GM19240 (cell line): ENCODE measurements around the gene FLYWCH1.
A peak's percentile ranks its signal among the peaks of the same experiment; 100 is the strongest.

Experiments
- DNase-seq: peaks from one replicate; pipeline ENCODE4 v3.0.0; 2011; ENCODE audit warnings: low spot score; ENCODE audit not compliant: insufficient read length

The FLYWCH1 gene

DNA sequence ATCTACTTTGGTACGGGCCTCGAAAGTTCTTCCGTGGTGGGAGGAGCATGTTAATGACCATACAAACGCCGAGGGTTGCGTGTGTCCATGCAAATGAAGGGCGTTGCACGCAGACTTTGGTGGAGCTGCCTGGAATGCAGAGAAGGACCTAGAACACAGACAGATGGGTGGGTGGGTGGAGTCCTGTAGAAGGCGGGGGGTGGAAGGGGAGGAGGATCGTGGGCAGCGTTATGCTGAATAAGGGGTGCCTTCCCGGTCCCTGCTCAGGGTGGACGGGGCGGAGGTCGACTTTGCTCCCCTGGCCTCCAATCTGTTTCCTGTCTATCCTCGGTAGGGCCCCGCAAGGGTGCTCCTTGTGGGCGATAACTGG is 56.6 kb downstream of the FLYWCH1 start:
- DNase-seq, result no peak

DNA sequence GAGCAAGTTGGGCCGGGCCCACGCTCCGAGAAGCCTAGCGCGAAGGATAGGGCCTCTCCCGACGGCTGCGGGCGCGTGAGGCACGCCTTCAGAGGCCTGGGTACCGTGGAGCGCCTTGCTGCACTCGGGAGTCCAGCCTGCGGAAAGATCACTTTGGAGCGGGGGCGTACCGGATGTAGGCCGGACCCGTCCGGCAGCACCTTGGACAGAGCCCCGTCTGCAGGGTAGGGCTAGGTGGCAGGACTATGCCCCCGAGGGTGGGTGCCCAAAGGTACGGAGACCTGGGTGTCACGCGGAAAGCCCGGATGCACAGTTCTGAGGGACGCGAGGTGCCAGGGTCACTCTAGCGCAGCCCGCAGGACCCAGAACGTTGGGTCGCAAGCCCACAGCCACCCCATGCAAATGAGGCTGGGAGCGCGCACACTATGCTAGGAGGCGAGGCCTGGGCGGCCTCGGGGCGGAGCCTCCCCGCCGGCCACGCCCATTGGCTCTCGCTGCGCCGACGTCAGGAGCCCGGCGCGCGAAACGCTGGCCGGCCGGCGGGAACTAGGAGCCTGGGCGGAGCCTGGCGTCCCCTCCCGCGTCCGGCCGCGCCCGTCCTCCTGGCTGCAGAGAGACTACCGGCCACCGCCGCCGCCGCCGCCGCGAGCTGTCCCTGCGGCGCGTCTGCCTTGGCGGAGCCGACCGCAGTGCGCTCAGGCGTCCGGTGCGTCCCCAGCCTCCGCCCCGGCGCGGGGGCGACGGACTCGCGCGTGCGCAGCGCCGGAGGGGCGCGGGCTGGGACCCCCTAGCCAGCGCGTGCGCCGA is 57.2 kb downstream of the FLYWCH1 start, which contains the start of gene PAQR4:
Gene PAQR4 (plus strand): TSS at position 611 of the 807 bp plus-strand sequence. CDS start 327 bp downstream, outside the sequence.
- DNase-seq, result peak; percentile 94

DNA sequence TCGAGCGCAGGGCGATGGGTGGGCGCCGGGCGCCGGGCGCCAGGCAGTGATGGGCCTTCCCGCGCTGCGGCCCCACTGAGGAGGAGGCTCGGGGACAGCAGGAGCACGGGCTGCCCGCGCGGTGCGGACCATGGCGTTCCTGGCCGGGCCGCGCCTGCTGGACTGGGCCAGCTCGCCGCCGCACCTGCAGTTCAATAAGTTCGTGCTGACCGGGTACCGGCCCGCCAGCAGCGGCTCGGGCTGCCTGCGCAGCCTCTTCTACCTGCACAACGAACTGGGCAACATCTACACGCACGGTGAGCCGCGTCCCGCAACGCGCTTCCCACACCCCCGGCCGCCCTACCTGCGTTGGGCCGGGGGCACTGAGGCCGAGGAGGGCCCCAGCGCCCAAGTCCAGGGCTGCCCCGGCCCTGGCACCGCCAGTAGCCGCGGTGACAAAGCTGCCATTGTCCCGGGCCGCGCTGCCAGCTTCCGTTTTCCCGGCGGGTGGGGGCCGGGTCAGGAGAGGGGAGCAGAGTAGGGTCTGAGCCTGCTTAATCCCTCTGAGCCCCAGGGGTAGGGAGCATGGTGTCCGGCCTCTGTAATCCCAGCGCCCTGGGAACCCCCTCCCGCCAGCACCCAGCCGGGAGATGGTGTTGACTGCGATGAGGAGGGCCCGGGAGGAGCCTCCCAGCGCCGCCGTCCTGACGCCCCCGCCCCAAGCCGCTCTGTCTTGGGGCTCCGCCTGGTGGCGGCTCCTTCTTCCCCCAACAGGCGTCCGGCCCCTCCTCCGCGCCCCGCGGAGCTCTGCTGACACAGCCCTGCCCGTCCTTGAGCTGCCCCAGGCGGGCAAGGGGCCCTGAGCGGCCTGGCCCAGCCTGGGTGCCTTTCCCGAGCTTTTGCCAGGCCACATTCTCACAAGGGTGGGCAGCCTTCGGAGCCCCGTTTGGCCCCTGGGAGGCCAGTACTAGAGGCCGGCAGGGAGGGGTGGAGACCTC is 58.1 kb downstream of the FLYWCH1 start:
- DNase-seq, result peak; percentile 70

DNA sequence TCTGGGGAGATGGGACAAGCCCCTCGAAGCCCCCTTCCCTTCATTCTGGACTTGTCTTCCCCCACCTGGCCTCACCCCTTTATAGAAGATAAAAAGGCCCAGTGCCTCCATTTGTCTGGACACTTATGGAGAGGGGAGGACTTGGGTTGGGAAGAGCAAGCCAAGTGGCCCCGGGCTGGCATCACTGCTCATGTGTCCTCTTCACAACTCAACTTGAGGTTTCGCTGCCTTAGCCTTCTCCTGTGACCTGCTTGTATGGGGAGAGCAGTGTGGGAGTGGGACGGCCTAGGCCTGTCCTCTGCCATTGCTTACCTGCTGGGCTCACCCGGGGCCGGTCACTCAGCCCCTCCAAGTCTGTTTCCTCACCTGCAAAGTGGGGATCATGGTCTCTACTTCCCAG is 58.8 kb downstream of the FLYWCH1 start:
- DNase-seq, result no peak

DNA sequence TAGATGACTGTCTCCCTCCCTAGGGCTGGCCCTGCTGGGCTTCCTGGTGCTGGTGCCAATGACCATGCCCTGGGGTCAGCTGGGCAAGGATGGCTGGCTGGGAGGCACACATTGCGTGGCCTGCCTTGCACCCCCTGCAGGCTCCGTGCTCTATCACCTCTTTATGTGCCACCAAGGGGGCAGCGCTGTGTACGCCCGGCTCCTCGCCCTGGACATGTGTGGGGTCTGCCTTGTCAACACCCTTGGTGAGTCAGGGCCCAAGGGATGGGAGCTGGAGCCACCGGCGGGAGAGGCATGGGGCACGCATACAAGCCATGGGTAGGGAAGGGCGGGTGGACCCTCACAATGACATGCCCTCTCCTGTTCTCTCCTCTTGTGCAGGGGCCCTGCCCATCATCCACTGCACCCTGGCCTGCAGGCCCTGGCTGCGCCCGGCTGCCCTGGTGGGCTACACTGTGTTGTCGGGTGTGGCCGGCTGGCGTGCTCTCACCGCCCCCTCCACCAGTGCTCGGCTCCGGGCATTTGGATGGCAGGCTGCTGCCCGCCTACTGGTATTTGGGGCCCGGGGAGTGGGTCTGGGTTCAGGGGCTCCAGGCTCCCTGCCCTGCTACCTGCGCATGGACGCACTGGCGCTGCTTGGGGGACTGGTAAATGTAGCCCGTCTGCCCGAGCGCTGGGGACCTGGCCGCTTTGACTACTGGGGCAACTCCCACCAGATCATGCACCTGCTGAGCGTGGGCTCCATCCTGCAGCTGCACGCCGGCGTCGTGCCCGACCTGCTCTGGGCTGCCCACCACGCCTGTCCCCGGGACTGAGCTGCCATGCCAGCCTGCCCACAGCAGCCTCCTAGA is 59.6 kb downstream of the FLYWCH1 start:
- DNase-seq, result no peak

DNA sequence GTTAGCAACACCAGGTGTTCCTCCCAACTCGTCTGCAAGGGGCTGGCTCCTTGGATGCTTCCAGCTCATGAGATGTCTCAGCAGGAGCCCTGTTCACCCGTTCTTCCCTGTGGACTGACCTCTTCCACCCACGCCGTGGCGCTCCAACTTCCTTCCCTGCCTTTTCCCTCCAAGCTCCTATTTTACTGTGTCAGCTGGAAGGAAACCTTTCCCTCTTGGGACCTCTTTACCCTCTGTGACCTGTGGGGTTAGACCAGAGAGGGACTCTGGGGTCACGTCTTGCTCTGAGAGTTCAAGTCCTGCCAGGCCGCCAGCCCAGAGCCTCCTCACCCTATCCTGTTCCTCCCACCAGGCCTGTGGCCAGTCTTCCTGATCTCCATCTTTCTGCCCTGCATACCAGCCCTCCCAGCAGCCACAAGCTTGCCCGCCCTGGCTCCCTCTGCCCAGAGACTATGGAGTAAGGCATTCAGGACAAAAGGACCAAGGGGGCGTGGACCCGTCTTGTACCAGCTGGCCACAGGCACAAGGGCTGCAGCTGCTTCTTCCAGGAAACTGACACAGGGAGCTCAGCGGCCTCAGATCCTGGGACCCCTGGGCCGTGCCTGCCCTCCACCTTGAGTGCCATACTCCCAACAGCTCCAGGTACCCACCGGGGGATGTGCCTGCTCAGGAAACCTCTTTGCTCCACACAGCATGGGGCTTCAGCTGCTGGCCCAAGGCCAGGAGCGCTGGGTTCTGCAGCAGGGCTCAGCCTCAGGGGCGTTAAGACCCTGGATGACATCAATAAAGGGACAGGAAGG is 60.5 kb downstream of the FLYWCH1 start:
- no peak for DNase-seq

DNA sequence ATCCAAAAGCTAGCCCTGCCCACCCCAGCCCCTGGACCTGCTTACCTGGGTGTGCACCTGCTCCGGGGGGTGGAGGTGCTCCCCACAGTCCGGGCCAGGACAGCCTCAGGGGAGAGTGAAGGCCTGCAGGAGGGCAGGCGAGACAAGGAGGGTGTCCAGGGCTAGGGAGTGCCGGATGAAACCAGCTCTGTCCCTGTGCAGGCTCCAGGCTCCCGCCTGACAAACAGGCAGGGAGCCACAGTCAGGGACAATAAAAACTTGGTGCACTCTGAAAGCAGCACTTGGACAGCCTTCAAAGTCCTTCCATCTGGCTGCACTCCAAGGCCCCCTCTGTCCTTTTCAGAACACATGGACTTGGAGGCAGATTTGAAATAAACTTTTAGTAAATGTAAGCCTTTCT is 61.4 kb downstream of the FLYWCH1 start:
- DNase-seq, result no peak

DNA sequence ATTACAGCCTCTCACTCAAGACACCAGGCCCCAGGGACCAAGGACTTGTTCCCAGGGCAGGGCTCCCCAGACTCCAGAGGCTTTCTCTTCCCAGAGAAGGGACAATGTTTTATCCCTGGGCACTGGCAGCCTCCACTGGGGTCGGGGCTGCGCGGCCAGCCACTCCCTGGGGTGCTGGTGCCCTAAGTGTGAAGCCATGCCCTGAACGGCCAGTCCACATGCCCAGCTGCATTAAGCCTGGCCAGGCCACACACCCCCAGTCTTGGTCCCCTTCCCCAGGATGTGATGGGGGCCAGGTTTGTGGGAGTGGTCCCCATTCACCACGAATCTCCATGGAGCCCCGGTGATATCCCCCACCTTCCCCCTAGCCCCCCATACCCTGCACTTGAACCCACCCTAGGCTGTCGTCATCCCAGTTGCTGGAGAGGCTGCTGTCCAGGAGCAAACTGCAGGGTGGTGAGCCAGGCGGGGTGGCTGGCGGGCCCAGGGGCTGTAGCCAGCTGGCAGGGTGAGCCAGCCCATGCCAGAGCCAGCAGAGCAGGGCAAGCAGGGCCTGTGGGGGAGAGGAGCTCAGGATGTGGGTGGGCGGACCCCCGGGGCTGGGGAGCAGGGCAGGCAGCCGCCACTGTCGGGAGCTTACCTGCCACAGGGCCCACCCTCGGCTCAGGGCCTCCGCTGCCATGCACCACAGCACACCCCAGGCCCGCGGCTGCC is 62.0 kb downstream of the FLYWCH1 start:
- DNase-seq, result no peak

DNA sequence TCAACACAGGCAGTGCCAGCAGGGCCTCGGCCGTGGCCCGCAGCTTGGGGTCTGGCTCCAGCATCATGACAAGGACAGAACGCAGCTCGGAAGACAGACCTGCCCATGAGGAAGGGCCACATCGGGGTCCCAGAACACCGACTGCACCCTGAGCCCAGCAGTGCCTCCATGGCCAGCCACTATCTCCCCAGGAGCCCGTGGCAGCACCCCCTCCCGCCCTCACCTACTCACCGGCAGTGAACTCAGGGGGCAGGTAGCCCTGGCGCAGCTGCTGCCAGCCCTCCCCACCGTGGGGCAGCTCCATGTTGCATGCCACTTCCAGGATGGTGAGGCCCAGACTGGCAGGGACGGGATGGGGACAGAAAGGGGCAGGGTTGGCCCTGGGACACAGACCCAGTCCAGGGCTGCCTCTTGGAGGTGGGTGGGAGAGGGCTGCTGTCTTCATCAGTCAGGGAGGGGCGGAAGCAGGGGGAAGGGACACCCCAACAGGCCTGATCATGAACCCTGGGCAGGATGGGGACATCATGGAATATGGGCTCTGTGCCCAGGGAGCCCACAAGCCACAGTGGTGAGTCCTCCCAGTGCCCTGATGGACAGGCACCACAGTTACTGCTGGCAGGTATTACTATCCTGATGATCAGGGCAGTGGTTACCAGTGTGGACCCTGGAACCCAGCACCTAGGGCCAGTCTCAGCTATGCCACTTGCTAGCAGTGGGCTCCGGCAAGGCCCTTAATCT is 62.8 kb downstream of the FLYWCH1 start:
- no peak for DNase-seq

DNA sequence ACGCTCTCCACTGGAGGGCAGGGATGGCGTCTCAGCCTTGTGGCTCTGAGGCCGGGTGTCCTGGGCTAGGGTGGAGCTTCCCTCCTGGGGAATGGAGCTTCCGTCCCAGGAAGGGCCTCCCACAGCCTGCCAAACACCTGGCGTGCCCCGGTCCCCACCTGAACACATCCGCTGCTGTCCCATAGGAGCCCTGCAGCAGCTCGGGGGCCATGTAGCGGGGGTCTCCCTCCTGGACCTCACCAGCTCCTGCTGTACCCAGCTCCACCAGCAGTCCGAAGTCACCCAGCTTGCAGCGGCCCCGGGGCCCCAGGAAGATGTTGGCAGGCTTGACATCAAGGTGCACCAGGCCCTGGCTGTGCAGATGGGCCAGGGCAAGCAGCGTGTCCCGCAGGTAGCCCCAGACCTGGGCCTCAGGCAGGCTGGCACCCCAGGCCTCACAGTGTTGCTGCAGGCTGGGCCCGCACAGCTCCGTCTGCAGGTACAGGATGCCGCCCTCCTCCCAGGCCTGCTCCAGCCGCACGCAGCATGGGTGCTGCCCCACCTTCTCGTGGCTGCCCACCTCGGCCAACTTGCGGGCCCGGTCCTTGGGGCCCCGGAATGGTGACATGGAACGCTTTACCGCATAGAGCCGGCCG is 63.5 kb downstream of the FLYWCH1 start:
- no peak for DNase-seq

DNA sequence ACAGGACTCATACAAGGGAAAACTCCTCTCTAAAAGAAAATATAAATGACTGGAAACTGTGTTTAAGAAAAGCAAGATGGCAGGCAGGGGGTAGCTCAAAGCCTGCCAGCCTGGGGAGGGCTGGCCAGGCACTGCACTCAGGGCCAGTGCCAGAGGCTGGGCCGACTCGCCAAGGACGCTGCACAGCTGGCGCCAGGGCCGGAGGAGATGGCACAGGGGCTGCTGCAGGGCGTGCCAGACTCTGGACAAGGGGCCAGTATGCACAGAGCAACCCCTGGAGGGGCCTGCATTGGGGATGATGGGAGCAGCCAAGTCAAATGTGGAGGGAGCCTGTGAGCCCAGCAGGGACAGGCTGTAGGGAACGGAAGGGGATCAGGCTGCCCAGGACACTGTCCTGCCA is 64.5 kb downstream of the FLYWCH1 start:
- DNase-seq, result no peak

DNA sequence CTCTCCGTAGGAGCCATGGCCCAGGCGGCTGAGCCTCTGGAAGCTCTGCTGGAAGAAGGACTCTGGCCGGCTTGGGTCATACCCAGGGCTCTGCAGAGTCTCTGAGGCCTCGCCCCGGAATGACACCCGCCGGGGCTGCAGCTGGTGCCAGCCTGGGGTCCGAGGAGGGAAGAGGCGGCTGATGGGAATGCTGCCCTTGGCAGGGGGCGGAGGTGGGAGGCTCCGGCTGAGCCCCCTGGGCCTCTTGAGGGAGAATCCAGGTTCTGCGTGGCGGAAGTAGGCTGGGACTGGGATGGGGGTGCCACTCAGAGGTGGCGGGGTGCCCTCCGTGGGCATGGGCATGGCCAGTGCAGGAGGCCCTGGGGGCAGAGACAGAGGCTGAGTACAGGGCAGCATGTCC is 64.9 kb downstream of the FLYWCH1 start:
- no peak for DNase-seq

DNA sequence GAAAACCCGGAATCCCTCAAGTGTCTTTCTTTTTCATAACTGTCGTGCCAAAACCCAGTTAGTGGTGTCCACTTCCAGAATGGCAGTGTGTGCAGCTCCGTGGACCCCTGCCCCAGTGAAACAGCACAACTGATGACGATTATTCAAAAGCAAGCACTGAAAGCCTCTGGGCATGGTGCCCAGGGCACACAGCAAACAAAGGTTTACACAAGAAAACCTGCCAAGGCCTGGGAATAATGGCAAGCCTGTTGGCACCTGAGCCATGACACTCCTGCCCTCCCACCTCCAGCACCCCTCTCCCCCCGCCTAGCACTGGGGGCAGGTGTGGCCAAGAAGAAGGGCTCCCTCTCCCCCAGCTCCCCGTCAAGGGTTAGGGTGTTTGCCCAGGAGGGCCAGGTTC is 65.7 kb downstream of the FLYWCH1 start:
- DNase-seq, result no peak

DNA sequence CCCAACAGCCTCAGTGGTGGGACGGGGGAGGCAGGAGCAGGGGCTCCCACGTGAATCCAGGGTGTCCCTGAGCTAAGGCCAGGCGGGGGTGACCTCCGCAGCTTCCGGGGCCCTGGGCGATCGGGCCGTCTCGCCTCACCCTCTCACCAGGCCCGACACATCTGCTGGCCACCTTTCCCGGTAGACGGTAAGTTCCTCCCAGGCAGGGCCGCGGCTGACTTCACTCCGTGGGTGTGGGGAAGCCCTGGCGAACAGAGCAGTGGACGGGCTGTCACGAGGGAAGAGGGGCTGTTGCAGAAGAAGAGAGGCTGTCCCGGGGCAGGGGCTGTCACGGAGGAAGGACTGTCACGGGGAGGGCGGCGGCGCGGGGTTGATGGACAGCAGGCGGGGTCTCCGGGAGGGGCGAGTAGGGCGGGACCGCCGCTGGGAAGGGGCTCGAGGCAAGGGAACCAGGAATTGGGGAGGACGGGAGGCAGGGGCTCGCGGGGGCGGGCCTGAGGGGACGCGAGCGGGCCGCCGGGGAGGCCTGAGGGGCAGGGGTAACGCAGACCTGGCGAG is 68.0 kb downstream of the FLYWCH1 start:
- DNase-seq, result no peak

DNA sequence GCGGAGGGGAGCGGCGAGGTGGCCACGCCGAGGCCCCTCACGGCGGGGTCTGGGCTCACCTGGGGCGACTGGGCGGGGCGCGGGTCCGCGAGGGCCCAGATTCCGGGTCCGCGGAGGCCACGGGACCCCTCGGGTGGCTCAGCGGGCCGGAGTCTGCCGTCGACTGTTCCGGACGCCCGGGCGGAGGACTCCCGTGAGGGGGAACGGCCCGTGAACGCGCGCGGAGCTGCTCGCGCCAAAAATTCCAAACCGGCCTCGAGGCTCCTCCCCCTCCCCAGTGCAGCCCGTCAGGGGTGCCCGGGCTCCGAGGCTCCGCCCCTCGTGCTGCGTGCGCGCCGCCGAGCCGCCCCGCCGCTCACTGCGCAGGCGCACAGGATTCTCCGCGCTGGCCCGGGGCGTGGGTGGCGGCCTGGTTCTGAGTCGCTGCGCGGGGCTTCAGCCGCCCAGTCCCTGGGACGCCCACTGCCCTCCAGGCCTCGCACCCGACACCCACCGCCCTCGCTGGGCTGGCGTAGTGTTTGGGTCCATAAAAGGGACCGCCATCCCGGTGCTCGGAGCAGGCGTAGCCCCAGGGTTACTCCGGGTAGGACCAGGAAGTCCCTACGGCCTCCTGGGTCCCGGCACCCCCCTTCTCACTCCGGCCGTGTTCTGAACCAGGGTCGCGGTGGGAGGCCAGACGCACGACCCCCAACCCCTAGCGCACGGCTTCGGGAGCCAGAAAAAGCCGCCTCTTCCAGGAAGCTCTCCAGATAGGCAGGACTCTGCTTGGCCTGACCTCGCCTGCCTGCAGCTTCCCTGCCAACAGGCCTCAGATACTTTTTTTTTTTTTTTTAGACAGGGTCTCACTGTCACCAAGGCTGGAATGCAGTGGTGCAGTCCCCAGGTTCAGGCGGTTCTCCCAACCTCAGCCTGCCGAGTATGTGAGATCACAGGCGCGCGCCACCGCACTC is 68.8 kb downstream of the FLYWCH1 start, which contains the start of gene PKMYT1:
Gene PKMYT1 (minus strand): TSS at position 220 of the 950 bp plus-strand sequence. CDS start 789 bp downstream, outside the sequence.
- DNase-seq, result peak; percentile 100

DNA sequence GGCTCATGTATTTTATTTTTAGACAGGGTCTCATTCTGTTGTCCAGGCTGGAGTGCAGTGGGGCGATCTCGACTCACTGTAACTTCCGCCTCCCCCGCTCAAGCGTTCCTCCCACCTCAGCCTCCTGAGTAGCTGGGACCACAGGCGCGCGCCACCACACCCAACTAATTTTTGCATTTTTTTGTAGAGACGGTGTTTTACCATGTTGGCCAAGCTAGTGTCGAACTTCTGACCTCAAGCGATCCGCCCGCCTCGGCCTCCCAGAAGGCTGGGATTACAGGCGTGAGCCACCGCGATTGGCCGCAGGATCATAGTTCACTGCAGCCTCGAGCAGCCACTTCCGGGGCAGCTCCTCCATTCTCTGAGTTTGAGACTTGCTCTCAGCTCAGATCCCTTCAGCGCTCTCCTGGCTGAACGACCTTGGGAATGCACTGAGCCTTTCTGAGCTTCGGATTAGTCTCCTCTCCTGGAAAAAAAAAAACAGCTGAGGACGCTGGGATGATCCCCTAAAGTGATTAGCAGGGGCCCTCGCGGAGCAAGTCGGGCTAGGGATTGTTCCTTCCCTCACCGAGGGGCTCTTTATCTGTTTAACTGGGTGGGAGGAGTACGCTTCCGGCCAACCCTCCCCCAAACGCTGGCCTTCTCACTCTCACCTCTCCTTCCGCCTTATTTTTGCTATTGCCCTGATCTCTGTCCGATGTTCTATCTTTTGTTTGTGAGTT is 69.6 kb downstream of the FLYWCH1 start:
- DNase-seq, result no peak

DNA sequence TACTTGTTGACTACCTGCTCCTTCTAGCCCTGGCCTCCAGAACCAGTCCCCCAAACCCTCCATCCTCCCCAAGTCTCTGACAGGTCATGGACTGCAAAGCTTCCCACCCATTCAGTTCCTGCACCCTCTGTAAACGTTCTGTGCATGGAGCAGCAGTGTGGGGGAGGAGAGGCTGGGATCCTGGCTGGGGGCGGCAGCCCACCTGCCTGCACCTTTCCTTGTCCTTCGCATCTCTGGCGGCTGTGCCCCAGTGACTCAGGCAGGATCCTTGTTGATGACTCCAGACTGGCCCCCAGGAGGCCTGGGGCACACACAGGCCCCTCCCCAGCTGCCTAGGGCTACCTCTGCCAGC is 70.1 kb downstream of the FLYWCH1 start:
- no peak for DNase-seq
